PFSK-1 (cell line): ENCODE measurements around the gene TRPV5. TPM values are rescaled to one million over a fixed set of nuclear protein-coding genes. Genes with fewer than 3 reads are reported as not detected.

Experiments used
- FOXP2 ChIP-seq: optimal IDR thresholded peaks from 2 replicates; pipeline ENCODE3; 2011; ENCODE audit warnings: borderline replicate concordance, control low read depth, inconsistent platforms; ENCODE audit not compliant: insufficient read depth; ENCODE audit errors: extremely low read length, extremely low read depth
- POLR2AphosphoS5 ChIP-seq: IDR thresholded peaks from 2 replicates; pipeline ENCODE4 v1.6.1; 2012; ENCODE audit warnings: low read depth, mild to moderate bottlenecking, control low read depth, low read length, moderate library complexity
- REST ChIP-seq, 2 experiments: IDR thresholded peaks; 2 replicates each; pipeline versions ENCODE4 v1.6.1 to v1.8.0; 2011 to 2012; ENCODE audit warnings: low read depth in 2 of 2, low read length in 2 of 2, control low read depth in 1 of 2, inconsistent platforms in 1 of 2, mild to moderate bottlenecking in 1 of 2, moderate library complexity in 1 of 2; ENCODE audit not compliant: insufficient read depth in 1 of 2
- SIN3A ChIP-seq: IDR thresholded peaks from 2 replicates; pipeline ENCODE4 v1.6.1; 2012; ENCODE audit warnings: mild to moderate bottlenecking, low read length, moderate library complexity, borderline replicate concordance; ENCODE audit not compliant: insufficient read depth
- TAF1 ChIP-seq: IDR thresholded peaks from 2 replicates; pipeline ENCODE4 v1.6.1; 2012; ENCODE audit warnings: low read length, control low read depth, borderline replicate concordance; ENCODE audit not compliant: insufficient read depth
- polyA plus RNA-seq: library from polyadenylated mRNA; unstranded; fragments of >200 nt; gene quantifications from one replicate; pipeline ENCODE4 v1.2.1, GENCODE V29; 2012; ENCODE audit warnings: low read depth, missing spikeins; ENCODE audit not compliant: insufficient read length

Gene TRPV5
- not detected for polyA plus RNA-seq

GRCh38 chr7:142933624-142934023 lies at the start of gene TRPV5:
Gene TRPV5, minus strand, starts transcription at chr7:142933746. Its CDS starts 287 bp downstream, at chr7:142933459.
- no peak for TF ChIP-seq SIN3A
- TF ChIP-seq FOXP2, result no peak
- TF ChIP-seq REST (IDR thresholded peaks at IDR 0.05; ENCODE audit: insufficient read depth in 1 of 2, low read depth in 2 of 2, low read length in 2 of 2), result no peak
- no peak for TF ChIP-seq POLR2AphosphoS5
- no peak for TF ChIP-seq TAF1

GRCh38 chr7:142974626-142975025 lies 41.1 kb upstream of the TRPV5 start:
- TF ChIP-seq POLR2AphosphoS5 (no peak), TAF1 (no peak), SIN3A (no peak), FOXP2 (no peak), REST (IDR thresholded peaks at IDR 0.05; ENCODE audit: insufficient read depth in 1 of 2, low read depth in 2 of 2, low read length in 2 of 2) (no peak)

GRCh38 chr7:142969183-142969582 lies 35.6 kb upstream of the TRPV5 start:
- TF ChIP-seq REST (IDR thresholded peaks at IDR 0.05; ENCODE audit: insufficient read depth in 1 of 2, low read depth in 2 of 2, low read length in 2 of 2) (no peak), TAF1 (no peak), POLR2AphosphoS5 (no peak), SIN3A (no peak), FOXP2 (no peak)

- no peak for TF ChIP-seq FOXP2
- no peak for TF ChIP-seq TAF1
- TF ChIP-seq REST (IDR thresholded peaks at IDR 0.05; ENCODE audit: insufficient read depth in 1 of 2, low read depth in 2 of 2, low read length in 2 of 2), result no peak
- no peak for TF ChIP-seq POLR2AphosphoS5
- no peak for TF ChIP-seq SIN3A
Observed at GRCh38 chr7:142968229-142968628, 34.7 kb upstream of the TRPV5 start.

- TF ChIP-seq REST (IDR thresholded peaks at IDR 0.05; ENCODE audit: insufficient read depth in 1 of 2, low read depth in 2 of 2, low read length in 2 of 2), result no peak
- TF ChIP-seq TAF1, result no peak
Observed at GRCh38 chr7:142964502-142965246, 31.1 kb upstream of the TRPV5 start.
